Neural cell (in vitro differentiated cells): ENCODE data around the gene USF1.

ENCODE experiments used
- EZH2 ChIP-seq: fragments of 200-600, 300-800 bp; shearing (Covaris generic), sonication (generic); IDR thresholded peaks from 2 replicates; pipeline ENCODE4 v1.6.1; 2014; ENCODE audit warnings: antibody characterized with exemption, low read length, borderline replicate concordance, mild to moderate bottlenecking; ENCODE audit not compliant: insufficient read depth, poor library complexity, severe bottlenecking
- POLR2AphosphoS5 ChIP-seq: IDR thresholded peaks from 2 replicates; pipeline ENCODE4 v1.6.1; 2012
- TF ChIP-seq, protein P1 (sequence below): fragments of 450-650 bp; IDR thresholded peaks from 2 replicates; pipeline ENCODE4 v1.5.1; 2014; ENCODE audit warnings: antibody characterized with exemption, mild to moderate bottlenecking, moderate library complexity; ENCODE audit not compliant: poor library complexity, severe bottlenecking

DNA sequence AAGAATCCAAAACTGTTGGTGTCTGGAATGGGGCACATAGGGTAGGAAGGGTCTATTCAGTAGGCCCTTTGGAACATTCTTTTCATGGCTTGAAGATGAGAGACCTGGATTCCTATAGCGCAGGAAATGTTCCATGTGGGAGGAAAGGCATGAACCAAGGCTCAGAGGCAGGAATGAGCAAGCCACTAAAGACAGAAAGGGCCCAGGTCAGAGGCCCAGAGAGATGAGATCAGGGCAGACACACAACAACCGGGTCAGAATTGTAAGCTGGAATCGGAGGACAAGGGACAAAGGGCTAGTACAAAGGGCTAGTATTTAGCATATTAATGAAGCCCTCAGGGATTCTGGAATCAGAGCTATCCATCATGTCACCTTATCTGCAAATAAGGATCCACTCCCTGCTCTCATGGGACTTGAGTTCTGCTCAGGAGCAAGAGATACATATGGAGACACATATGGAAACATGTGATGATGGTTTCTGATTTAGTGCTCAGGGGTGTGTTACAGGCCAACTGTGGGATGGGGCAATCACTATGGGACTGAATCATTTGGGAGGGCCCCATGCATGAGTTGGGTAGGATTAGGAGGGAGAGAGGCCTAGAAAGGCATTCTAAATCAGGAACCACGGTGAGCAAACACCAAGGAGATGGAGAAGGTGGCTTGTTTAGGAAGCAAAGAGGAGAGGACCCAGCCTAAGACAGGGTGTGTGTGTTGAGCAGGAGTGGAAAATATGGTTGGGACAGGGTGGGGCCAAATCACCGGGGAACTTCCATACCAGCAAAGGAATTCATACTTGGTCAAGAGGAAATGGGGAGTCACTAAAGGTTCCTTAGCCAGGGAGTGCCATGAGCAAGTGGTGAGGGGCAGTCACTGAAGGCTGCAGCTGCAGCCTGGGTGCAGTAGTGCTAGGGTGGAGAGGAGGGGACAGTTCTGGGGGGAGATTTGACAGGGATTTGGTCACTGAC lies 34.9 kb upstream of the USF1 start:
- TF ChIP-seq EZH2 (no peak), POLR2AphosphoS5 (no peak)
- TF ChIP-seq, protein P1, sequence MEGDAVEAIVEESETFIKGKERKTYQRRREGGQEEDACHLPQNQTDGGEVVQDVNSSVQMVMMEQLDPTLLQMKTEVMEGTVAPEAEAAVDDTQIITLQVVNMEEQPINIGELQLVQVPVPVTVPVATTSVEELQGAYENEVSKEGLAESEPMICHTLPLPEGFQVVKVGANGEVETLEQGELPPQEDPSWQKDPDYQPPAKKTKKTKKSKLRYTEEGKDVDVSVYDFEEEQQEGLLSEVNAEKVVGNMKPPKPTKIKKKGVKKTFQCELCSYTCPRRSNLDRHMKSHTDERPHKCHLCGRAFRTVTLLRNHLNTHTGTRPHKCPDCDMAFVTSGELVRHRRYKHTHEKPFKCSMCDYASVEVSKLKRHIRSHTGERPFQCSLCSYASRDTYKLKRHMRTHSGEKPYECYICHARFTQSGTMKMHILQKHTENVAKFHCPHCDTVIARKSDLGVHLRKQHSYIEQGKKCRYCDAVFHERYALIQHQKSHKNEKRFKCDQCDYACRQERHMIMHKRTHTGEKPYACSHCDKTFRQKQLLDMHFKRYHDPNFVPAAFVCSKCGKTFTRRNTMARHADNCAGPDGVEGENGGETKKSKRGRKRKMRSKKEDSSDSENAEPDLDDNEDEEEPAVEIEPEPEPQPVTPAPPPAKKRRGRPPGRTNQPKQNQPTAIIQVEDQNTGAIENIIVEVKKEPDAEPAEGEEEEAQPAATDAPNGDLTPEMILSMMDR = no peak
